ENCODE results near the gene ABCB11. TPM values are rescaled to one million over a fixed set of nuclear protein-coding genes. Genes with fewer than 3 reads are reported as not detected.

Gene ABCB11
- polyA plus RNA-seq, 1 donor from 2014 or later = not detected

DNA sequence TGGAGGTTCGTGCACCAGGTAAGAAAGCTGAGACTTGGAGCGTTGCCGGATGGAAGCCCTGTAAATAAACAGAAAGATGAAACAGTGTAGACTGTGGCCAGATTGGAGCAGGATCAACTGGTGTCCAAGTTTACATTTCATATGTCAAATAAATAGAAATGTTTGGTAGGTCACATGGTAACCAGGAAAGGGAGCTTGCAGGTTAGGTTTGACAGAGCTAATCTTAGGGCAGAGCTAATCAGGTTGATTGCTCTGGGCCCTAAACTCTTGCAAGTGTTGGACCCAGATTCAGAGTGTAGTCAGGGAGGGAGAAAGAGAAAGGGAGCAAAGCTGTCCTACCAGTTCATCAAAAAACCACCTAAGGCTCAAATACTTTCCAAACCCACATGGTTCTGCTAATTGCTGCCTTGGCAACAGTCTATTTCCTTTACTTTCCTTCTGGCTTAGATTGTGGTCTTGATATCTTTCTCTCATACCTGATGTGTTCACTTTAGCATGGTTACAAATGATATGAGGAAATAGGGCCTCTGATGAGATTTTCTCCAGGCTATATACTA is 66.8 kb downstream of the ABCB11 start:
- H3K4me3 ChIP-seq (ENCODE audit: low read length) = no peak overlapping the region
- H3K9me3 ChIP-seq (ENCODE audit: low read length) = no peaks in the 10 kb centered on the region
- H3K27ac ChIP-seq (ENCODE audit: low read length) = no peak overlapping the region
- TF ChIP-seq MXI1 (conservative IDR thresholded peaks at IDR 0.05; ENCODE audit: poor library complexity, severe bottlenecking) = no peak
- TF ChIP-seq POLR2AphosphoS5 (IDR thresholded peaks at IDR 0.05) = no peak
- TF ChIP-seq TAF1 (IDR thresholded peaks at IDR 0.05; ENCODE audit: low read depth) = no peak
- TF ChIP-seq EZH2 (IDR thresholded peaks at IDR 0.05; ENCODE audit: borderline replicate concordance, insufficient read depth, low read length, poor library complexity, severe bottlenecking) = no peak
- TF ChIP-seq RAD21 (conservative IDR thresholded peaks at IDR 0.05) = no peak
- no peaks in the 10 kb centered on the region for H3F3A ChIP-seq (ENCODE audit: insufficient read depth, low read length, poor library complexity, severe bottlenecking)
- H4K20me1 ChIP-seq (ENCODE audit: insufficient read depth) = no peaks in the 10 kb centered on the region
- no peaks in the 10 kb centered on the region for H3K27me3 ChIP-seq (ENCODE audit: insufficient read depth, low read depth, low read length)
- H2AFZ ChIP-seq (ENCODE audit: low read depth, low read length) = no peak overlapping the region
- H3K9ac ChIP-seq (ENCODE audit: low read length) = no peak overlapping the region
- H3K79me2 ChIP-seq (replicated peaks; ENCODE audit: insufficient read depth, low read length) = no peaks in the 10 kb centered on the region
- H3K9me2 ChIP-seq (ENCODE audit: insufficient read depth, low read length) = no peaks in the 10 kb centered on the region
- H3K4me2 ChIP-seq (ENCODE audit: low read length) = no peak overlapping the region
- H3K36me3 ChIP-seq (ENCODE audit: insufficient read depth, low read length) = no peaks in the 10 kb centered on the region

DNA sequence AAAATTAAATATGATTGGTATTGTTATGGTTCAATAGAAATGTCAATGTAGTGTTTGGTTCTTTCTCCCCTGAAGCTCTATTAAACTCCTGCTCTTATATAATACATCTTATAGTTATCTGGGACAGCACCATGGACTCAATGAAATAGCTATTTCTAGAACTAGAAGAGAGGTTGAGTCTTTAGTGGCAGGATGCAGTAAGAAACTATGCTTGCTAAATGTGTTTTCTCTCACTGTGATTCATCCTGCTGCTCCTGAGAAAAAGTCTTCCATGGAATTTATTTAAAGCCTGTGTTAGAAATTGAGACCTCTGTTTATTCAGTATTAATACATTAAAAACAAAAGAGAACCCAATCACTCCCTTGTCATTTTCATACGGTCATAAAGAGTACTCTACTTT is 68.5 kb downstream of the ABCB11 start:
- no peaks in the 10 kb centered on the region for H3K36me3 ChIP-seq (ENCODE audit: insufficient read depth, low read length)
- H3K27ac ChIP-seq (ENCODE audit: low read length) = no peak overlapping the region
- no peak overlapping the region for H2AFZ ChIP-seq (ENCODE audit: low read depth, low read length)
- no peaks in the 10 kb centered on the region for H3K79me2 ChIP-seq (replicated peaks; ENCODE audit: insufficient read depth, low read length)
- H3K9me3 ChIP-seq (ENCODE audit: low read length) = no peaks in the 10 kb centered on the region
- H3K4me2 ChIP-seq (ENCODE audit: low read length) = no peak overlapping the region
- no peaks in the 10 kb centered on the region for H3F3A ChIP-seq (ENCODE audit: insufficient read depth, low read length, poor library complexity, severe bottlenecking)
- H3K9ac ChIP-seq (ENCODE audit: low read length) = no peak overlapping the region
- H3K4me3 ChIP-seq (ENCODE audit: low read length) = no peak overlapping the region
- no peaks in the 10 kb centered on the region for H3K27me3 ChIP-seq (ENCODE audit: insufficient read depth, low read depth, low read length)
- no peaks in the 10 kb centered on the region for H3K9me2 ChIP-seq (ENCODE audit: insufficient read depth, low read length)
- TF ChIP-seq POLR2AphosphoS5 (IDR thresholded peaks at IDR 0.05) (no peak), EP300 (conservative IDR thresholded peaks at IDR 0.05; ENCODE audit: poor library complexity, severe bottlenecking) (no peak), RAD21 (conservative IDR thresholded peaks at IDR 0.05) (no peak), EZH2 (IDR thresholded peaks at IDR 0.05; ENCODE audit: borderline replicate concordance, insufficient read depth, low read length, poor library complexity, severe bottlenecking) (no peak), TAF1 (IDR thresholded peaks at IDR 0.05; ENCODE audit: low read depth) (no peak), SMC3 (conservative IDR thresholded peaks at IDR 0.05; ENCODE audit: poor library complexity) (no peak), MXI1 (conservative IDR thresholded peaks at IDR 0.05; ENCODE audit: poor library complexity, severe bottlenecking) (no peak)
- TF ChIP-seq, protein P1, sequence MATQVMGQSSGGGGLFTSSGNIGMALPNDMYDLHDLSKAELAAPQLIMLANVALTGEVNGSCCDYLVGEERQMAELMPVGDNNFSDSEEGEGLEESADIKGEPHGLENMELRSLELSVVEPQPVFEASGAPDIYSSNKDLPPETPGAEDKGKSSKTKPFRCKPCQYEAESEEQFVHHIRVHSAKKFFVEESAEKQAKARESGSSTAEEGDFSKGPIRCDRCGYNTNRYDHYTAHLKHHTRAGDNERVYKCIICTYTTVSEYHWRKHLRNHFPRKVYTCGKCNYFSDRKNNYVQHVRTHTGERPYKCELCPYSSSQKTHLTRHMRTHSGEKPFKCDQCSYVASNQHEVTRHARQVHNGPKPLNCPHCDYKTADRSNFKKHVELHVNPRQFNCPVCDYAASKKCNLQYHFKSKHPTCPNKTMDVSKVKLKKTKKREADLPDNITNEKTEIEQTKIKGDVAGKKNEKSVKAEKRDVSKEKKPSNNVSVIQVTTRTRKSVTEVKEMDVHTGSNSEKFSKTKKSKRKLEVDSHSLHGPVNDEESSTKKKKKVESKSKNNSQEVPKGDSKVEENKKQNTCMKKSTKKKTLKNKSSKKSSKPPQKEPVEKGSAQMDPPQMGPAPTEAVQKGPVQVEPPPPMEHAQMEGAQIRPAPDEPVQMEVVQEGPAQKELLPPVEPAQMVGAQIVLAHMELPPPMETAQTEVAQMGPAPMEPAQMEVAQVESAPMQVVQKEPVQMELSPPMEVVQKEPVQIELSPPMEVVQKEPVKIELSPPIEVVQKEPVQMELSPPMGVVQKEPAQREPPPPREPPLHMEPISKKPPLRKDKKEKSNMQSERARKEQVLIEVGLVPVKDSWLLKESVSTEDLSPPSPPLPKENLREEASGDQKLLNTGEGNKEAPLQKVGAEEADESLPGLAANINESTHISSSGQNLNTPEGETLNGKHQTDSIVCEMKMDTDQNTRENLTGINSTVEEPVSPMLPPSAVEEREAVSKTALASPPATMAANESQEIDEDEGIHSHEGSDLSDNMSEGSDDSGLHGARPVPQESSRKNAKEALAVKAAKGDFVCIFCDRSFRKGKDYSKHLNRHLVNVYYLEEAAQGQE (IDR thresholded peaks at IDR 0.05; ENCODE audit: borderline replicate concordance) = no peak
- TF ChIP-seq, protein P2, sequence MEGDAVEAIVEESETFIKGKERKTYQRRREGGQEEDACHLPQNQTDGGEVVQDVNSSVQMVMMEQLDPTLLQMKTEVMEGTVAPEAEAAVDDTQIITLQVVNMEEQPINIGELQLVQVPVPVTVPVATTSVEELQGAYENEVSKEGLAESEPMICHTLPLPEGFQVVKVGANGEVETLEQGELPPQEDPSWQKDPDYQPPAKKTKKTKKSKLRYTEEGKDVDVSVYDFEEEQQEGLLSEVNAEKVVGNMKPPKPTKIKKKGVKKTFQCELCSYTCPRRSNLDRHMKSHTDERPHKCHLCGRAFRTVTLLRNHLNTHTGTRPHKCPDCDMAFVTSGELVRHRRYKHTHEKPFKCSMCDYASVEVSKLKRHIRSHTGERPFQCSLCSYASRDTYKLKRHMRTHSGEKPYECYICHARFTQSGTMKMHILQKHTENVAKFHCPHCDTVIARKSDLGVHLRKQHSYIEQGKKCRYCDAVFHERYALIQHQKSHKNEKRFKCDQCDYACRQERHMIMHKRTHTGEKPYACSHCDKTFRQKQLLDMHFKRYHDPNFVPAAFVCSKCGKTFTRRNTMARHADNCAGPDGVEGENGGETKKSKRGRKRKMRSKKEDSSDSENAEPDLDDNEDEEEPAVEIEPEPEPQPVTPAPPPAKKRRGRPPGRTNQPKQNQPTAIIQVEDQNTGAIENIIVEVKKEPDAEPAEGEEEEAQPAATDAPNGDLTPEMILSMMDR (IDR thresholded peaks at IDR 0.05; ENCODE audit: poor library complexity, severe bottlenecking) = no peak
- no peaks in the 10 kb centered on the region for H4K20me1 ChIP-seq (ENCODE audit: insufficient read depth)

Data from neural cell (in vitro differentiated cells).